Loucy (cell line): ENCODE measurements around the gene HDAC11.

Experiments
- H2AFZ ChIP-seq: fragments of 200-600 bp; sonication (generic); 2 replicates; pipeline ENCODE4 v1.6.0; 2016; ENCODE audit warnings: antibody characterized with exemption, mild to moderate bottlenecking, low read length, moderate library complexity
- H3F3A ChIP-seq: fragments of 200-600 bp; 2 replicates; pipeline ENCODE4 v1.6.0; 2016; ENCODE audit warnings: antibody characterized with exemption, low read depth, mild to moderate bottlenecking
- H3K27me3 ChIP-seq: fragments of 200-600 bp; sonication (generic); 2 replicates; pipeline ENCODE4 v1.6.1; 2014; ENCODE audit warnings: low read length, mild to moderate bottlenecking; ENCODE audit not compliant: insufficient read depth, poor library complexity, severe bottlenecking
- H3K36me3 ChIP-seq: fragments of 200-600 bp; sonication (generic); 2 replicates; pipeline ENCODE4 v1.6.1; 2016; ENCODE audit warnings: low read length; ENCODE audit not compliant: insufficient read depth
- H3K4me1 ChIP-seq: fragments of 200-600 bp; sonication (generic); 2 replicates; pipeline ENCODE4 v1.5.1; 2014; ENCODE audit warnings: low read length, mild to moderate bottlenecking; ENCODE audit not compliant: insufficient read depth, poor library complexity, severe bottlenecking
- H3K4me2 ChIP-seq: fragments of 200-600 bp; sonication (generic); 2 replicates; pipeline ENCODE4 v1.6.0; 2014; ENCODE audit warnings: antibody characterized with exemption, low read length, low read depth, mild to moderate bottlenecking; ENCODE audit not compliant: poor library complexity, severe bottlenecking
- H3K4me3 ChIP-seq: fragments of 200-600 bp; sonication (generic); 2 replicates; pipeline ENCODE4 v1.5.1; 2014; ENCODE audit warnings: low read length, mild to moderate bottlenecking, mixed read lengths; ENCODE audit not compliant: poor library complexity, severe bottlenecking
- H3K79me2 ChIP-seq: fragments of 200-600 bp; sonication (generic); 2 replicates; pipeline ENCODE4 v1.6.1; 2014; ENCODE audit warnings: low read length; ENCODE audit not compliant: insufficient read depth
- H3K9ac ChIP-seq: fragments of 200-600 bp; sonication (generic); 2 replicates; pipeline ENCODE4 v1.6.0; 2014; ENCODE audit warnings: mild to moderate bottlenecking, low read depth, low read length, moderate library complexity; ENCODE audit not compliant: poor library complexity, severe bottlenecking
- H3K9me2 ChIP-seq: fragments of 200-600 bp; sonication (generic); replicated peaks from 2 replicates; pipeline ENCODE4 v1.6.1; 2016; ENCODE audit warnings: low read depth, low read length, mixed read lengths
- H3K9me3 ChIP-seq: fragments of 200-600 bp; sonication (generic); 2 replicates; pipeline ENCODE4 v1.6.1; 2014; ENCODE audit warnings: mild to moderate bottlenecking, antibody characterized with exemption, low read length, low read depth; ENCODE audit not compliant: insufficient read depth
- H4K20me1 ChIP-seq: fragments of 200-600 bp; sonication (generic); 2 replicates; pipeline ENCODE4 v1.6.0; 2014; ENCODE audit warnings: antibody characterized with exemption, low read length, mild to moderate bottlenecking; ENCODE audit not compliant: insufficient read depth, poor library complexity, severe bottlenecking
- CTCF ChIP-seq: fragments of 200-600 bp; sonication (generic); conservative IDR thresholded peaks from 2 replicates; pipeline ENCODE4 v1.5.1; 2014; ENCODE audit warnings: mild to moderate bottlenecking, antibody characterized with exemption, low read length
- EZH2phosphoT487 ChIP-seq: fragments of 200-600 bp; IDR thresholded peaks from 2 replicates; pipeline ENCODE4 v1.6.1; 2018; ENCODE audit warnings: antibody characterized with exemption, mild to moderate bottlenecking, moderate library complexity, borderline replicate concordance

Gene HDAC11

GRCh38 chr3:13461169-13462124, 18.7 kb upstream of the HDAC11 start:
- Histone ChIP-seq H3K79me2 (no peaks in the 10 kb centered on the region), H3F3A (no peaks in the 10 kb centered on the region), H3K9me3 (no peaks in the 10 kb centered on the region), H2AFZ (peak overlapping the region; percentile 71), H4K20me1 (no peaks in the 10 kb centered on the region), H3K36me3 (no peaks in the 10 kb centered on the region), H3K9me2 (no peaks in the 10 kb centered on the region), H3K9ac (no peak overlapping the region), H3K27me3 (no peaks in the 10 kb centered on the region), H3K4me3 (no peak overlapping the region), H3K4me1 (peaks cover 4% of the 10 kb centered on the region), H3K4me2 (no peak overlapping the region)
- TF ChIP-seq CTCF (peak; percentile 98), EZH2phosphoT487 (no peak)

GRCh38 chr3:13462125-13462629, 17.9 kb upstream of the HDAC11 start:
- H4K20me1 ChIP-seq = no peaks in the 10 kb centered on the region
- no peaks in the 10 kb centered on the region for H3K9me2 ChIP-seq
- no peaks in the 10 kb centered on the region for H3F3A ChIP-seq
- no peak overlapping the region for H3K4me3 ChIP-seq
- peaks cover 4% of the 10 kb centered on the region for H3K4me1 ChIP-seq
- no peaks in the 10 kb centered on the region for H3K27me3 ChIP-seq
- TF ChIP-seq CTCF (no peak), EZH2phosphoT487 (no peak)
- H3K79me2 ChIP-seq = no peaks in the 10 kb centered on the region
- no peak overlapping the region for H3K4me2 ChIP-seq
- H3K36me3 ChIP-seq = no peaks in the 10 kb centered on the region
- H3K9ac ChIP-seq = no peak overlapping the region
- no peaks in the 10 kb centered on the region for H3K9me3 ChIP-seq
- H2AFZ ChIP-seq = no peak overlapping the region

GRCh38 chr3:13462822-13463221, 17.3 kb upstream of the HDAC11 start:
- no peaks in the 10 kb centered on the region for H4K20me1 ChIP-seq
- H3K9me2 ChIP-seq = no peaks in the 10 kb centered on the region
- no peaks in the 10 kb centered on the region for H3K27me3 ChIP-seq
- H3K9ac ChIP-seq = no peak overlapping the region
- H3F3A ChIP-seq = no peaks in the 10 kb centered on the region
- no peaks in the 10 kb centered on the region for H3K36me3 ChIP-seq
- peaks cover 4% of the 10 kb centered on the region for H3K4me1 ChIP-seq
- H3K4me2 ChIP-seq = no peak overlapping the region
- H2AFZ ChIP-seq = no peak overlapping the region
- no peaks in the 10 kb centered on the region for H3K9me3 ChIP-seq
- no peaks in the 10 kb centered on the region for H3K79me2 ChIP-seq
- H3K4me3 ChIP-seq = no peak overlapping the region
- TF ChIP-seq CTCF (no peak), EZH2phosphoT487 (no peak)
